SK-N-SH (cell line): Measurements from ENCODE around the gene EP400. TPM values are rescaled to one million over a fixed set of nuclear protein-coding genes. Genes with fewer than 3 reads are reported as not detected.

Experiments used
- CTCF ChIA-PET: fragments of 300-600, 350-600 bp; formaldehyde crosslinking; extraction: SDS; loops from one replicate; lab custom pipeline; 2021; lab: Yijun Ruan, JAX
- POLR2A ChIA-PET: fragments of 350-600 bp; sonication (Branson Sonifier 250); formaldehyde crosslinking; extraction: SDS; loops from one replicate; lab custom pipeline; 2020; ENCODE audit warnings: antibody characterized with exemption, inconsistent platforms; lab: Yijun Ruan, JAX
- DNase-seq: peaks from one replicate; pipeline ENCODE4 v3.0.0; 2012
- H2AFZ ChIP-seq: fragments of 200-600 bp; sonication (generic); 2 replicates; pipeline ENCODE4 v1.8.1; 2016; ENCODE audit warnings: antibody characterized with exemption, mild to moderate bottlenecking, low read depth
- H3F3A ChIP-seq: fragments of 200-600 bp; sonication (generic); replicated peaks from 2 replicates; pipeline ENCODE3; 2016; ENCODE audit warnings: antibody characterized with exemption, mild to moderate bottlenecking; ENCODE audit not compliant: insufficient read depth
- H3K27ac ChIP-seq, 2 experiments: fragments of 200-500 bp in 1 of 2; fragments of 200-600 bp in 1 of 2; sonication (Bioruptor generic) in 1 of 2; sonication (generic), shearing (Covaris generic) in 1 of 2; 2 replicates each; pipeline versions ENCODE4 v1.5.1 to v1.6.1; 2014 to 2016; ENCODE audit warnings: low read depth in 2 of 2, inconsistent platforms in 1 of 2, low read length in 1 of 2, mild to moderate bottlenecking in 1 of 2, mixed read lengths in 1 of 2
- H3K27me3 ChIP-seq: fragments of 200-600 bp; sonication (generic), shearing (Covaris generic); 2 replicates; pipeline ENCODE4 v1.6.1; 2016; ENCODE audit warnings: mixed run types; ENCODE audit not compliant: insufficient read depth
- H3K36me3 ChIP-seq, 2 experiments: fragments of 200-500 bp in 1 of 2; fragments of 200-600 bp in 1 of 2; sonication (Bioruptor generic) in 1 of 2; sonication (generic) in 1 of 2; replicated peaks in 1 of 2; 2 replicates each; pipeline versions ENCODE3 to v1.5.1; 2014 to 2016; ENCODE audit warnings: low read length in 1 of 2, mild to moderate bottlenecking in 1 of 2; ENCODE audit not compliant: insufficient read depth in 2 of 2, control insufficient read depth in 1 of 2
- H3K4me1 ChIP-seq, 2 experiments: fragments of 200-500 bp in 1 of 2; fragments of 200-600 bp in 1 of 2; sonication (Bioruptor generic) in 1 of 2; sonication (generic), shearing (Covaris generic) in 1 of 2; 2 replicates each; pipeline versions ENCODE4 v1.5.1 to v1.6.1; 2014 to 2016; ENCODE audit warnings: low read depth in 1 of 2, low read length in 1 of 2, mixed run types in 1 of 2; ENCODE audit not compliant: insufficient read depth in 2 of 2, control insufficient read depth in 1 of 2
- H3K4me2 ChIP-seq: fragments of 200-600 bp; sonication (generic), shearing (Covaris generic); 2 replicates; pipeline ENCODE4 v1.6.1; 2017; ENCODE audit warnings: mixed run types
- H3K4me3 ChIP-seq, 2 experiments: fragments of 200-500 bp in 1 of 2; fragments of 200-600 bp in 1 of 2; sonication (Bioruptor generic) in 1 of 2; sonication (generic), shearing (Covaris generic) in 1 of 2; 2 replicates each; pipeline versions ENCODE4 v1.5.1 to v1.8.1; 2014 to 2016; ENCODE audit warnings: low read depth in 2 of 2, inconsistent platforms in 1 of 2, low read length in 1 of 2, mild to moderate bottlenecking in 1 of 2, mixed read lengths in 1 of 2, moderate library complexity in 1 of 2
- H3K79me2 ChIP-seq: fragments of 200-600 bp; sonication (generic); 2 replicates; pipeline ENCODE4 v1.8.1; 2017; ENCODE audit warnings: mild to moderate bottlenecking; ENCODE audit not compliant: insufficient read depth
- H3K9ac ChIP-seq: fragments of 200-600 bp; sonication (generic); 2 replicates; pipeline ENCODE4 v1.6.1; 2017; ENCODE audit warnings: mixed run types
- H3K9me2 ChIP-seq: fragments of 200-600 bp; sonication (generic); 2 replicates; pipeline ENCODE4 v1.6.1; 2017; ENCODE audit warnings: mixed run types
- H3K9me3 ChIP-seq: fragments of 200-600 bp; sonication (generic); 2 replicates; pipeline ENCODE4 v1.6.1; 2017; ENCODE audit warnings: mixed run types, mild to moderate bottlenecking, moderate library complexity
- H4K20me1 ChIP-seq: fragments of 200-600 bp; sonication (generic); 2 replicates; pipeline ENCODE4 v1.6.1; 2017; ENCODE audit warnings: mild to moderate bottlenecking, mixed run types; ENCODE audit not compliant: insufficient read depth
- CHD2 ChIP-seq: fragments of 150-350 bp; IDR thresholded peaks from 2 replicates; pipeline ENCODE4 v1.6.1; 2018; ENCODE audit warnings: low read length; ENCODE audit not compliant: partially characterized antibody
- CTCF ChIP-seq: fragments of 200-600 bp; sonication (generic); IDR thresholded peaks from 2 replicates; pipeline ENCODE4 v1.6.1; 2017; ENCODE audit warnings: antibody characterized with exemption, mild to moderate bottlenecking, moderate library complexity
- FOXM1 ChIP-seq: IDR thresholded peaks from 2 replicates; pipeline ENCODE4 v1.4.0; 2012; ENCODE audit warnings: low read depth, mild to moderate bottlenecking
- GABPA ChIP-seq: IDR thresholded peaks from 2 replicates; pipeline ENCODE4 v1.4.0; 2012; ENCODE audit warnings: low read depth, mild to moderate bottlenecking
- GATA2 ChIP-seq: sonication (generic); formaldehyde crosslinking; IDR thresholded peaks from 2 replicates; pipeline ENCODE4 v1.5.0; 2020; ENCODE audit warnings: mild to moderate bottlenecking, missing genetic modification reagents
- IRF3 ChIP-seq: fragments of 150-350 bp; IDR thresholded peaks from 2 replicates; pipeline ENCODE4 v1.6.1; 2016; ENCODE audit warnings: mild to moderate bottlenecking, low read depth, low read length
- MEF2A ChIP-seq: IDR thresholded peaks from 2 replicates; pipeline ENCODE4 v1.4.0; 2012; ENCODE audit warnings: low read depth, borderline replicate concordance
- NFIC ChIP-seq: IDR thresholded peaks from 2 replicates; pipeline ENCODE4 v1.4.0; 2012; ENCODE audit warnings: borderline replicate concordance
- POLR2AphosphoS5 ChIP-seq: IDR thresholded peaks from 2 replicates; pipeline ENCODE4 v1.6.1; 2012; ENCODE audit warnings: low read depth, low read length
- RAD21 ChIP-seq: IDR thresholded peaks from 2 replicates; pipeline ENCODE4 v1.6.1; 2012; ENCODE audit warnings: mild to moderate bottlenecking, low read length
- RCOR1 ChIP-seq: fragments of 150-350 bp; IDR thresholded peaks from 2 replicates; pipeline ENCODE4 v1.6.1; 2017; ENCODE audit warnings: antibody characterized with exemption, low read length
- RFX5 ChIP-seq: IDR thresholded peaks from 2 replicates; pipeline ENCODE4 v1.6.1; 2012; ENCODE audit warnings: mild to moderate bottlenecking, improper control_type of control experiment, low read length
- RXRA ChIP-seq: IDR thresholded peaks from 2 replicates; pipeline ENCODE4 v1.4.0; 2012; ENCODE audit warnings: low read depth, mild to moderate bottlenecking, borderline replicate concordance
- SIN3A ChIP-seq: IDR thresholded peaks from 2 replicates; pipeline ENCODE4 v1.6.1; 2012; ENCODE audit warnings: low read depth, mild to moderate bottlenecking, low read length, moderate library complexity, borderline replicate concordance
- TAF1 ChIP-seq: IDR thresholded peaks from 2 replicates; pipeline ENCODE4 v1.6.1; 2012; ENCODE audit warnings: low read depth, mild to moderate bottlenecking, low read length, moderate library complexity, borderline replicate concordance
- USF1 ChIP-seq: IDR thresholded peaks from 2 replicates; pipeline ENCODE4 v1.4.0; 2012; ENCODE audit warnings: low read depth, borderline replicate concordance
- ZBTB33 ChIP-seq: IDR thresholded peaks from 2 replicates; pipeline ENCODE4 v1.4.0; 2012; ENCODE audit warnings: low read depth, borderline replicate concordance
- WGBS: methylation state at CpG from one replicate; pipeline ENCODE4 v1.1.6; 2017; ENCODE audit warnings: low lambda C conversion rate; 5-methylcytosine and 5-hydroxymethylcytosine counted together
- polyA plus RNA-seq, 3 experiments: library from polyadenylated mRNA; depleted of rRNA; stranded (reverse); fragments of >200 nt; gene quantifications; 2 replicates each; pipeline ENCODE4 v1.2.3, GENCODE V29; 2012

Gene EP400
- polyA plus RNA-seq, 1 of the 3 experiments (the other 2 are of a cell fraction), result 7.0 TPM

GRCh38 chr12:132070298-132070697, 120.6 kb downstream of the EP400 start (continued):
- no peak for TF ChIP-seq RCOR1
- no peak for TF ChIP-seq ZBTB33
- no peak for TF ChIP-seq FOXM1
- no peak for TF ChIP-seq RXRA
- TF ChIP-seq NFIC, result no peak

GRCh38 chr12:132071040-132071810, 121.5 kb downstream of the EP400 start:
- Histone ChIP-seq H3K4me1 (no peaks in the 10 kb centered on the region; a peak in 1 of 4 replicates), H3K4me2 (no peak overlapping the region), H3K9ac (no peak overlapping the region), H3K36me3 (peaks cover 21 to 81% of the 10 kb centered on the region in 2 experiments), H4K20me1 (no peaks in the 10 kb centered on the region), H3K27me3 (no peaks in the 10 kb centered on the region), H3K27ac (no peak overlapping the region), H2AFZ (no peak overlapping the region), H3K4me3 (no peak overlapping the region), H3K9me2 (no peaks in the 10 kb centered on the region), H3K9me3 (no peaks in the 10 kb centered on the region), H3F3A (peaks cover 5% of the 10 kb centered on the region), H3K79me2 (no peaks in the 10 kb centered on the region)
- TF ChIP-seq SIN3A (no peak), USF1 (no peak)
- CTCF ChIA-PET, result no interaction called here
- POLR2A ChIA-PET, result no interaction called here
- DNase-seq, result no peak
- 88% methylated on average over 12 of the region's 12 CpGs for WGBS

GRCh38 chr12:132071830-132072384, 122.2 kb downstream of the EP400 start:
- Histone ChIP-seq H3K9me3 (no peaks in the 10 kb centered on the region), H3K79me2 (no peaks in the 10 kb centered on the region), H4K20me1 (no peaks in the 10 kb centered on the region), H3K4me1 (no peaks in the 10 kb centered on the region; a peak in 1 of 4 replicates), H3K9me2 (no peaks in the 10 kb centered on the region), H3F3A (peaks cover 5% of the 10 kb centered on the region), H3K36me3 (peaks cover 26 to 81% of the 10 kb centered on the region in 2 experiments), H3K9ac (no peak overlapping the region), H3K4me3 (no peak overlapping the region), H3K27me3 (no peaks in the 10 kb centered on the region), H2AFZ (no peak overlapping the region), H3K27ac (no peak overlapping the region), H3K4me2 (no peak overlapping the region)
- no peak for DNase-seq
- TF ChIP-seq RFX5 (no peak), GABPA (no peak), MEF2A (no peak), IRF3 (no peak), USF1 (no peak), NFIC (no peak), TAF1 (no peak), POLR2AphosphoS5 (no peak), GATA2 (no peak), CHD2 (no peak), FOXM1 (no peak), RXRA (no peak), RAD21 (no peak), SIN3A (no peak), CTCF (no peak)
- ChIA-PET CTCF (no interaction called here), POLR2A (no interaction called here)
- WGBS, result 95% methylated on average over 12 of the region's 14 CpGs
